Smooth muscle cell (in vitro differentiated cells): Measurements from ENCODE around the gene BLZF1. TPM values are rescaled to one million over a fixed set of nuclear protein-coding genes. Genes with fewer than 3 reads are reported as not detected.

Source experiments
- DNase-seq: peaks from one replicate; lab custom pipeline; 2025; ENCODE audit not compliant: unreplicated experiment; lab: John Stamatoyannopoulos, UW
- H2AFZ ChIP-seq: fragments of 200-600 bp; sonication (generic); 2 replicates; pipeline ENCODE4 v1.6.0; 2016; ENCODE audit warnings: antibody characterized with exemption, low read depth, mild to moderate bottlenecking
- H3F3A ChIP-seq: fragments of 200-600 bp; sonication (generic); 2 replicates; pipeline ENCODE4 v1.6.0; 2017; ENCODE audit warnings: antibody characterized with exemption, low read depth
- H3K27ac ChIP-seq: fragments of 200-600 bp; sonication (generic); 2 replicates; pipeline ENCODE4 v1.5.1; 2016; ENCODE audit warnings: low read depth, mild to moderate bottlenecking
- H3K27me3 ChIP-seq: fragments of 200-600 bp; sonication (generic); 2 replicates; pipeline ENCODE4 v1.6.1; 2016; ENCODE audit warnings: low read depth, mild to moderate bottlenecking
- H3K36me3 ChIP-seq: fragments of 200-600 bp; sonication (generic); 2 replicates; pipeline ENCODE4 v1.5.1; 2016; ENCODE audit warnings: low read depth
- H3K4me1 ChIP-seq: fragments of 200-600 bp; sonication (generic); 2 replicates; pipeline ENCODE4 v1.5.1; 2016; ENCODE audit warnings: low read depth
- H3K4me2 ChIP-seq: fragments of 200-600 bp; sonication (generic); 2 replicates; pipeline ENCODE4 v1.6.0; 2016; ENCODE audit warnings: mild to moderate bottlenecking
- H3K4me3 ChIP-seq: fragments of 200-600 bp; sonication (generic); 2 replicates; pipeline ENCODE4 v1.5.1; 2016; ENCODE audit warnings: mild to moderate bottlenecking
- H3K79me2 ChIP-seq: fragments of 200-600 bp; sonication (generic); 2 replicates; pipeline ENCODE4 v1.6.0; 2016; ENCODE audit warnings: low read depth, mild to moderate bottlenecking
- H3K9ac ChIP-seq: fragments of 200-600 bp; sonication (generic); 2 replicates; pipeline ENCODE4 v1.6.0; 2016; ENCODE audit warnings: low read depth
- H3K9me3 ChIP-seq: fragments of 200-600 bp; sonication (generic); replicated peaks from 2 replicates; pipeline ENCODE4 v1.5.1; 2016; ENCODE audit warnings: low read depth
- H4K20me1 ChIP-seq: fragments of 200-600 bp; sonication (generic); 2 replicates; pipeline ENCODE4 v1.6.0; 2016; ENCODE audit warnings: low read depth
- WGBS: methylation state at CpG from one replicate; pipeline ENCODE4 v1.1.7; 2016; ENCODE audit warnings: low lambda C conversion rate; 5-methylcytosine and 5-hydroxymethylcytosine counted together
- polyA plus RNA-seq: library from polyadenylated mRNA; unstranded; fragments of >200 nt; fragmentation: Nextera tagmentation; extraction: Ambion mirVana; gene quantifications from 2 replicates; pipeline ENCODE4 v1.2.1, GENCODE V29; 2016
- total RNA-seq: library from RNA; depleted of rRNA; stranded (reverse); fragments of >200 nt; gene quantifications from 2 replicates; pipeline ENCODE4 v1.2.3, GENCODE V29; 2014
- TF ChIP-seq, protein P1 (sequence below): fragments of 200-600 bp; sonication (generic); IDR thresholded peaks from 2 replicates; pipeline ENCODE4 v1.5.1; 2017; ENCODE audit warnings: borderline replicate concordance, mild to moderate bottlenecking, antibody characterized with exemption; ENCODE audit not compliant: insufficient read depth, poor library complexity, severe bottlenecking

BLZF1 gene
- 43.7 and 55.9 TPM in 2 replicates for total RNA-seq
- 21.9 and 28.0 TPM in 2 replicates for polyA plus RNA-seq

GRCh38 chr1:169367686-169368405 lies at the start of gene BLZF1, which contains the start of gene NME7:
TSS of gene BLZF1 (plus strand) at chr1:169368195. CDS start at chr1:169369523, 1,328 bp downstream.
TSS of gene NME7 (minus strand) at chr1:169367797. CDS start at chr1:169367710, 87 bp downstream.
- Histone ChIP-seq H3F3A (no peaks in the 10 kb centered on the region), H3K4me3 (peak within 1 kb of the TSS; percentile 89), H3K79me2 (peaks cover 69% of the 10 kb centered on the region), H3K36me3 (peaks cover 4% of the 10 kb centered on the region), H4K20me1 (peaks cover 10% of the 10 kb centered on the region), H3K9ac (peak within 1 kb of the TSS; percentile 94), H3K9me3 (no peaks in the 10 kb centered on the region), H3K4me1 (peaks cover 17% of the 10 kb centered on the region), H2AFZ (peak within 1 kb of the TSS; percentile 98), H3K27ac (peak within 1 kb of the TSS; percentile 94), H3K4me2 (peak within 1 kb of the TSS; percentile 83), H3K27me3 (no peaks in the 10 kb centered on the region)
- WGBS: under 1% methylated on average over 37 of the region's 37 CpGs
- TF ChIP-seq, protein P1, sequence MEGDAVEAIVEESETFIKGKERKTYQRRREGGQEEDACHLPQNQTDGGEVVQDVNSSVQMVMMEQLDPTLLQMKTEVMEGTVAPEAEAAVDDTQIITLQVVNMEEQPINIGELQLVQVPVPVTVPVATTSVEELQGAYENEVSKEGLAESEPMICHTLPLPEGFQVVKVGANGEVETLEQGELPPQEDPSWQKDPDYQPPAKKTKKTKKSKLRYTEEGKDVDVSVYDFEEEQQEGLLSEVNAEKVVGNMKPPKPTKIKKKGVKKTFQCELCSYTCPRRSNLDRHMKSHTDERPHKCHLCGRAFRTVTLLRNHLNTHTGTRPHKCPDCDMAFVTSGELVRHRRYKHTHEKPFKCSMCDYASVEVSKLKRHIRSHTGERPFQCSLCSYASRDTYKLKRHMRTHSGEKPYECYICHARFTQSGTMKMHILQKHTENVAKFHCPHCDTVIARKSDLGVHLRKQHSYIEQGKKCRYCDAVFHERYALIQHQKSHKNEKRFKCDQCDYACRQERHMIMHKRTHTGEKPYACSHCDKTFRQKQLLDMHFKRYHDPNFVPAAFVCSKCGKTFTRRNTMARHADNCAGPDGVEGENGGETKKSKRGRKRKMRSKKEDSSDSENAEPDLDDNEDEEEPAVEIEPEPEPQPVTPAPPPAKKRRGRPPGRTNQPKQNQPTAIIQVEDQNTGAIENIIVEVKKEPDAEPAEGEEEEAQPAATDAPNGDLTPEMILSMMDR: no peak
- DNase-seq: peak; percentile 72

DNA sequence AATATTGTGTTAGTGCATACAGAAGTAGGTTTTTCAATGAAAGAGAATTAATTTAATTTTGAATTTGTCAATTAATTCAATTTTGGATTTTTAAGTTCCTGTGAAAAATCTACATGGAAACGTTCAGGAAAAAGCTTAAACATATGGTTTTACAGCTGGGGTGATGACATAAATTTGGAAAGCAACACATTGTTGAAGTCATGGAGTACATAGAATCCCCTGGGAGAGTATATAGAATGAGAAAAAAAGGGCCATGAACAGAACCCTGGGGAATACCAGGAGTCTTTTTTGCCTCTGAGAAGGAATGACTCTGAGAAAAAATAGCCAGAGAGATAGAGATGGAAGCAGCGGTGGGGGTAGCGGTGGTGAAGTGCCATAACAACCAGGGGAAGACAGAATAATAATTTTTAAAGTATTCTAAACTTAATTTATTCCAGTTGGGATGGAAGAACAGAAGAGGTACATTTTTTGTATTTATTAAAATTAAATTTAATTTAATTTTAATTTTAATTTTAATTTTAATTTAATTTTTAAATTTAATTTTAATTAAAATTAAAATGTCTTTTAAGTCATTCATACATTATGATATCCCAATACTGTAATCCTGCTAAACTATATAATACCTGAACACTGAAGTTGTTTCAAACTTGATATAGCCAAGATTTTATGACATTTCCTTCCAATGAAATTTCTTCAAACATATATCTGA lies 49.3 kb upstream of the BLZF1 start:
- WGBS: 93% methylated on average over 3 of the region's 3 CpGs
- Histone ChIP-seq H2AFZ (no peak overlapping the region), H3K27me3 (no peaks in the 10 kb centered on the region), H3K27ac (no peak overlapping the region), H3K4me1 (no peaks in the 10 kb centered on the region), H3K9me3 (no peaks in the 10 kb centered on the region), H3K9ac (no peak overlapping the region), H3K4me3 (no peak overlapping the region), H3K36me3 (no peaks in the 10 kb centered on the region), H3K4me2 (no peak overlapping the region), H4K20me1 (no peaks in the 10 kb centered on the region), H3K79me2 (no peaks in the 10 kb centered on the region), H3F3A (no peaks in the 10 kb centered on the region)
- DNase-seq: no peak
- TF ChIP-seq, protein P1: no peak

GRCh38 chr1:169321539-169321938 lies 46.5 kb upstream of the BLZF1 start:
- H3K79me2 ChIP-seq: peaks cover 8% of the 10 kb centered on the region

More at GRCh38 chr1:169321539-169321938, 46.5 kb upstream of the BLZF1 start:
- Histone ChIP-seq H3K27me3 (no peaks in the 10 kb centered on the region), H3K27ac (no peak overlapping the region), H3K4me1 (no peaks in the 10 kb centered on the region), H3K9me3 (no peaks in the 10 kb centered on the region), H3K9ac (no peak overlapping the region), H2AFZ (no peak overlapping the region), H3K4me3 (no peak overlapping the region), H3K36me3 (no peaks in the 10 kb centered on the region), H3F3A (no peaks in the 10 kb centered on the region), H3K4me2 (no peak overlapping the region), H4K20me1 (peaks cover 7% of the 10 kb centered on the region)
- no peak for DNase-seq
- TF ChIP-seq, protein P1: no peak
- WGBS: 81% methylated on average over 1 of the region's 1 CpG
